Stimulated activated naive B cell treated with anti-CD40 and anti-IgM and Interleukin-4, amounts not matched to agents 10 μg/mL and 1 μg/mL and 100 μg/mL, for 72 hours (primary cell): ENCODE measurements around the gene RGS6.

Experiments used
- ATAC-seq, 2 donors: fragments of 150-1000 bp; cut with Tn5 transposase; replicated peaks; 2 replicates each; pipeline ENCODE4 v1.10.0; 2021; ENCODE audit warnings: moderate library complexity in 1 of 2
- DNase-seq: peaks from one replicate; pipeline ENCODE4 v3.0.0; 2021
- H3K27ac Mint-ChIP-seq: one replicate; pipeline ENCODE4 v1.8.0; 2022; ENCODE audit warnings: mild to moderate bottlenecking, mixed read lengths
- H3K27me3 Mint-ChIP-seq, 2 donors: one replicate each; pipeline ENCODE4 v1.8.0; 2022; ENCODE audit warnings: mixed read lengths in 2 of 2
- H3K36me3 Mint-ChIP-seq, 2 donors: one replicate each; pipeline ENCODE4 v1.8.0; 2022; ENCODE audit warnings: mixed read lengths in 2 of 2, mild to moderate bottlenecking in 1 of 2
- H3K4me1 Mint-ChIP-seq, 2 donors: one replicate each; pipeline ENCODE4 v1.8.0; 2022; ENCODE audit warnings: mixed read lengths in 2 of 2, mild to moderate bottlenecking in 1 of 2
- H3K4me3 Mint-ChIP-seq, 2 donors: one replicate each; pipeline ENCODE4 v1.8.0; 2022; ENCODE audit warnings: mild to moderate bottlenecking in 2 of 2, mixed read lengths in 2 of 2, moderate library complexity in 1 of 2
- H3K9me3 Mint-ChIP-seq, 2 donors: one replicate each; pipeline ENCODE4 v1.8.0; 2022; ENCODE audit warnings: mixed read lengths in 2 of 2, mild to moderate bottlenecking in 1 of 2

RGS6 gene

DNA sequence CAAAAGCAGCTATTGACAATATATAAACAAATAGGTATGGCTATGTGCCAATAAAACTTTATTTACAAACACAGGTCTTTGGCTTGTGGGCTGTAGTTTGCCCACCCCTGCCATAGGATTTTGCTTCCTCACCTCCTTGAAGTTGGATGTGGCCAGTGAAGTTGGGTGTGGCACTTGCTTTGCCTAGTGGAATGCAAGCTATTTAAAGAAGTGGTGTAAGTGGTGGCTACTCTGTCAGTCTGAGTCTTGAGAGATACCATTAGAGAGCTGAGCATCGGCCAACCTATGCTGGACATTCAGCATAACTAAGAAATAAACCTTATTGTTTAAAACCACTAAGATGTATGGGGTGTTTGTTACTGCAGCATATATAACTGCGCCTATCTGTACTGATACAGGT, 321.3 kb downstream of the RGS6 start:
- no peak overlapping the region for H3K4me3 Mint-ChIP-seq
- H3K9me3 Mint-ChIP-seq: peaks cover 4 to 6% of the 10 kb centered on the region in 2 donors
- H3K4me1 Mint-ChIP-seq: no peaks in the 10 kb centered on the region
- DNase-seq (no peak), ATAC-seq (no peak)
- no peaks in the 10 kb centered on the region for H3K36me3 Mint-ChIP-seq
- peaks cover 17 to 50% of the 10 kb centered on the region in 2 donors for H3K27me3 Mint-ChIP-seq
- no peak overlapping the region for H3K27ac Mint-ChIP-seq

DNA sequence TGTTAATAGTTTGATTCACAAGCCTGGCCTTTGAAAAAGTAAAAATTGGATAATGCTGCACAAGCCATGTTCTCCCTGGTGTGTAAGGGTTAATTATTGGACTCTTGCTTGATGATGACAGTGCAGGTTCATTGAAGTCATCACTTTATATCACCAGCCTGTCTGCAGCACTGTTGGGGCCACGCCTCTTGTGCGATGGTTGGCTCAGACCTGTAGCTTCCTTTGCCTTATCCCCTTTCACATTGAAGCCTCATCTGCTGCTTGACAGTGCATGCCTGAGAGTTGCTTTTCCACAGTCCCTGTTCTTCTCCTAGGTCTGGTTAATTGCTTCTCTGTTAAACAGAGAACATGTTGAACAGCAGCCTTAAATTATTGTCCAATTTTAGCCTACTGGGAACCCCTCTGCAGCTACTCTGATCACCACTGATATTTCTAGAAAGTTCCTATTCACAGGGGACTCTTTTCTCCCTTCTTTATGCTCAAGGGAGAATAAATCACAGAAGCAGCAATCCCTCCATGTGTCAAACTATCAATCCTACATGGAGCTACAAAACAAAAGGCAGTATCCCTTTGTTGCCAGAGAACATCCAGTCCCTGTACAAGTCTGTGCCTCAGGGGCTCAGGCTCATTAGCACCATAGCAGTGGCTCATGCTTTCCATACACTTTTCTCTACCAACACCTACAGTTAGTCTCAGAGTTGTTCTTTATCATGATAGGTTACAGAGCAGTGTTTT, 322.1 kb downstream of the RGS6 start:
- no peaks in the 10 kb centered on the region for H3K36me3 Mint-ChIP-seq
- no peak for DNase-seq
- H3K9me3 Mint-ChIP-seq: peaks cover 3 to 6% of the 10 kb centered on the region in 2 donors
- H3K4me1 Mint-ChIP-seq: no peaks in the 10 kb centered on the region
- H3K4me3 Mint-ChIP-seq: no peak overlapping the region
- no peak overlapping the region for H3K27ac Mint-ChIP-seq
- no peak for ATAC-seq
- H3K27me3 Mint-ChIP-seq: peaks cover 11 to 44% of the 10 kb centered on the region in 2 donors

DNA sequence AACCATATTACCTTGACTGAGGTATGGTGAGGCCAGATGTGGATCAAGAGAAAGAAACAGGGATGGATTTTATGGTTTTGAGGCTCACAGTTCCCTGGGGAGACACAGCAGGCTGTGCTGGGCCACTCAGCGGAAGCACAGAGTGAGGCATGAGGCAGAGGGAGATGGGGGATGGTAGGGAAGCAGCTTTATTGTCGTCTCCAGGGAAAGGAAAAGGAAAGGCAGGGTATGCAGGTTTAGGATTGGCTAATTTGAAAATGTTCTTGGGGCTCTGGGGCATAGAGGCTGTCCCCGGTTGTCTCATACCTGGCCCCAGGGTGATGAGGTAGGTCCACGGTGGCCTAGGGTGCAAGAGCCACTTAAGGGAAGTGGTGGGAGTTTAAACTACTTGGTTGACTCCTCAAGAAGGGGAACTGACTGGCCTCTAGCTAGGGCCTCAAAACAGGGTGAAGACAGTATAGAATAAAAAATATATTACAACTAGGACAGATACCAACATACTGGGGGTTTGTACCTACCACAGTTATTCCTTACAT, 322.8 kb downstream of the RGS6 start:
- Mint-ChIP-seq H3K4me3 (no peak overlapping the region), H3K36me3 (no peaks in the 10 kb centered on the region), H3K27me3 (peaks cover 8 to 40% of the 10 kb centered on the region in 2 donors), H3K4me1 (no peaks in the 10 kb centered on the region), H3K9me3 (peaks cover 0 to 4% of the 10 kb centered on the region in 2 donors), H3K27ac (no peak overlapping the region)
- ATAC-seq (peak; percentile 27 to 41), DNase-seq (no peak)

DNA sequence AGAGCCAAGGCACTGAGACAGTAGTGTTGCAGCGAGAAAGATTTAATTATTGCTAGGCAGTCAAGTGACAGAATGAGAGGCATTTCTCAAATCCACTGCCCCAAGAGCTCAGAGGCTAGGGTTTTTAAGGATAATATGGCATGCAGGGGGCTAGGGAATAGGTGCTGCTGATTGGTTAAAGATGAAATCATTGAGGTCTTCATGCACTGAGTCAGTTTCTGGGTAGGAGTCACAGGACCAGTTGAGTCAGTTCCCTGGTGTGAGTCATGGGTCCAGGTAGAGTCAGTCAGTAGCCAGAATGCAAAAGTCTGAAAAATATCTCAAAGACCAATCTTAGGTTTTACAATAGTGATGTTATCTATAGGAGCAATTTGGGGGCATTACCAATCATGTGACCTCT, 323.8 kb downstream of the RGS6 start:
- H3K9me3 Mint-ChIP-seq: peaks cover 0 to 5% of the 10 kb centered on the region in 2 donors
- no peaks in the 10 kb centered on the region for H3K4me1 Mint-ChIP-seq
- ATAC-seq (no peak), DNase-seq (no peak)
- H3K36me3 Mint-ChIP-seq: no peaks in the 10 kb centered on the region
- no peak overlapping the region for H3K4me3 Mint-ChIP-seq
- no peak overlapping the region for H3K27ac Mint-ChIP-seq
- H3K27me3 Mint-ChIP-seq: peaks cover 14 to 42% of the 10 kb centered on the region in 2 donors

DNA sequence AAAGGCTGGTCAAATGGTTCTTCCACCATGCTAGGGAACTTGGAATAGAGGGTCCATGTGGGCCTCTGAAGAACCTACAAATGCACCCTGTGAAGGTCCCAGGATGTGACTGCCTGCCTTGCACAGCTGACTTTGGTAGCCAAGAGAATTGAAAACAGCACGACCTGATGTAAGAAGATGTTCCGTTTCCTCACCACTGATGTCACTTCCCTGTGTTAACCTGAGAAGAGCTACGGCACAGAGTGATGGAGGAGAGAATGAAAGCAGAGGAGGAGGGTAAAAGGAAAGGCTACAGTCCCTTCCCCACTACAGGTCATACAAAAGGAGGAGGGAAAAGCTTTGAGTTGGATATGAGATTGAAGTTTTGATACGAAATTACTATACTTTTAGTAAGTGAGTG, 328.8 kb downstream of the RGS6 start:
- no peak overlapping the region for H3K27ac Mint-ChIP-seq
- no peaks in the 10 kb centered on the region for H3K4me1 Mint-ChIP-seq
- peaks cover 0 to 4% of the 10 kb centered on the region in 2 donors for H3K9me3 Mint-ChIP-seq
- ATAC-seq (no peak), DNase-seq (no peak)
- H3K36me3 Mint-ChIP-seq: no peaks in the 10 kb centered on the region
- H3K4me3 Mint-ChIP-seq: no peak overlapping the region
- H3K27me3 Mint-ChIP-seq: peaks cover 14 to 40% of the 10 kb centered on the region in 2 donors

DNA sequence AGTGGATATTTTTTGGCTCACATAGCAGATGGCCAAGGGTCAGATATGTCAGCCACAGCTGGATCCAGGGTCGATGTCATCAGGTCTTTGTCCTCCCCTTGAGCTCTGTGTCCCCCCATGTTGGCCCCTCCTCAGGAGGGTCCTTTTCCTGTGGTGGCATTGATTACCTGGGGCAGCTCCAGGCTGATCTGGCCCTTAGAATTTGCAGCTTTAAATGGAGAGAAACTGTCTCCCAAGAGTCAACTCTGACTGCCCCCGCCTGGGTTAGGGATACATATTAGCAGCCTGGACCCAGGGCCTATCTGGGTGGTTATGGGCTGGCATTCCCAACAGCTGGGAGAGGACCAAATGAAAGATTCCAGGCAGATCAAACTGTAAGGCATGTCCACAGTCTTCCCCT, 330.5 kb downstream of the RGS6 start:
- ATAC-seq (no peak), DNase-seq (no peak)
- peaks cover 21 to 37% of the 10 kb centered on the region in 2 donors for H3K27me3 Mint-ChIP-seq
- no peaks in the 10 kb centered on the region for H3K4me1 Mint-ChIP-seq
- H3K9me3 Mint-ChIP-seq: peaks cover 0 to 3% of the 10 kb centered on the region in 2 donors
- no peak overlapping the region for H3K27ac Mint-ChIP-seq
- no peaks in the 10 kb centered on the region for H3K36me3 Mint-ChIP-seq
- H3K4me3 Mint-ChIP-seq: no peak overlapping the region

DNA sequence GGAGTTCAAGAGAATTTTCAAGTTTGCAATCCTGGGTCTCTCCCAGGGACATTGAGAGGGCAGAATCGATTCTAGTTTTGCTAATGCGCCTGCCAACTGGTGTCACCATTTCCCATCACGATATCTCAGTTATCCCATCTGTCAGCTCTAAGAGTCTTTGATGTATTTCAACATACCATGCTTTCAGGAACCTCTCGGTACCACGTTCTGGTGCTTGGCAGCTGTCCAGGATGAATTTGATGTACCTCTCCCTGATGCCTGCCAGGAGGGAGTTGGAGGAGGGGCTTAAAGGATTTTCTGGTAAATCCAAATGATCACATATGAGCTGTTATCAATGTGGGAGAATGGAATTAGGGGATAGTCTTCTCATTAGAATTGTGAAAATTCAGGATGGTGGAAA, 332.5 kb downstream of the RGS6 start:
- ATAC-seq (no peak), DNase-seq (no peak)
- Mint-ChIP-seq H3K27ac (no peak overlapping the region), H3K4me1 (no peaks in the 10 kb centered on the region), H3K9me3 (peaks cover 0 to 3% of the 10 kb centered on the region in 2 donors), H3K4me3 (no peak overlapping the region), H3K36me3 (no peaks in the 10 kb centered on the region), H3K27me3 (peaks cover 34 to 37% of the 10 kb centered on the region in 2 donors)

DNA sequence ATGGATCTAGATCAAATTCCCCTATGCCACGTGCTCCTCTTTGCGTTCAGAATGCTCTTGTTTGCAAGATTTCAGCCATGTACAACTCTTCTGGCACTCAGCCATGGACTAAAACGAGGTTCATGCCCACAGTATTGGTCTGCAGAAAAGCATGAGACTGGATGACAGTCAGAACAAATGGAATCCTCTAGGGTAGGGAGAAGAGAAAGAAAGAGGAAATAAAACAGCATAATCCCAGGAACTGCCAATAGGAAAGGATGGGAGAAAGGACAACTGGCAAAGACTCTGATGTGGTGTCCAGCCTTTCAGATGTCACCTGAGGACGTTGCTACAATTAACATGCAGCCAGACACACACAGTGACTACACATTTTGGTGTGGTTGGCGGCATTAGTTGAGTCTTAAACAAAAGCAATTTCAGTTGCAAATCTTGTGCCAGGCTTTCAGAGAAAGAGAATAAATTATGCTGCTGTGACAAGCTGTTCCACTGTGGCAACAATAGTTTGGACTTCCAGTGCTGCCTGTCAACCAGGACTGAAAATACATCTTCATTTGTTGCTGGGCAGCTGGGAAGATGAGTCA, 338.0 kb downstream of the RGS6 start:
- peaks cover 1 to 2% of the 10 kb centered on the region in 2 donors for H3K4me1 Mint-ChIP-seq
- no peak for DNase-seq
- no peak overlapping the region for H3K27ac Mint-ChIP-seq
- H3K9me3 Mint-ChIP-seq: peaks cover 3 to 4% of the 10 kb centered on the region in 2 donors
- H3K4me3 Mint-ChIP-seq: no peak overlapping the region
- peaks cover 0 to 4% of the 10 kb centered on the region in 2 donors for H3K36me3 Mint-ChIP-seq
- ATAC-seq: no peak
- H3K27me3 Mint-ChIP-seq: peaks cover 37 to 45% of the 10 kb centered on the region in 2 donors

DNA sequence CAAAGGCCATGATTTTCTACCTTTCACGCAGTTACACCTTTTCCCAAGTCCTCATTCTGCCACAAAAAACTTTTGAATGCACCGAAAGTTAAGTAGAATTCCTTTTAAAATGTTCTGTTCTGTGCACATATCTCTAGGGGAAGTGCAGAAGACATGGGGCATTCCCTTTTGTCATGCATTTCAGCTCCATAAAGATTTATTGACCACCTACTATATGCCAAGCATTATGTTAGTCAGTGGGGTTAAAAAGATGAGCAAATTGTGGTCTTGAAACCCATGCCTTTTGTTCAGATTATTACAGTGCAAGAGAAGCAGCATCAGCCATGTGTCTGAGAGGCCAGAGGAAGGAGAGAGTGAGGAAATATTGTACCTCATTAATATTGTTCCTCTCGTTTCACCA, 338.5 kb downstream of the RGS6 start:
- Mint-ChIP-seq H3K27ac (no peak overlapping the region), H3K4me1 (peaks cover 6% of the 10 kb centered on the region in 2 donors), H3K36me3 (peaks cover 0 to 4% of the 10 kb centered on the region in 2 donors), H3K4me3 (no peak overlapping the region), H3K27me3 (peaks cover 32 to 39% of the 10 kb centered on the region in 2 donors), H3K9me3 (peaks cover 3 to 5% of the 10 kb centered on the region in 2 donors)
- DNase-seq: no peak
- ATAC-seq: no peak

DNA sequence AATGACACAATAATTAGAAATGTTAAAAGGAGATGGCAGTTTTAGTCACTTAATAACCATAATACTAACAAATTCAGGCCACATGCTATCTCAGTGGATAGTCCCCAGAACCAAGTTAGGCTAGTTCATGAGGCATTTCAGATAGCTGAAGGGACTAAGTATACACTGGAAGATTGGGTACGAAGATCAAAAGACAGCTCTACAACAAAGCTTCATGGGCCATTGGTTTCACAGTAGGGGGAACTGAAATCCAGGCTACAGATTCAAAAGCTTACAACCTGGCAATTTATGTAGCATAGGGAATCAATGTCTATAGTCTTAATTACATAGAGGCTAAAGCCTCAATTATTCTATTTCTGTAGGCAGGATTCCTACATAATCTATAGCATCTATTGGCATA, 343.0 kb downstream of the RGS6 start:
- ATAC-seq (peak; percentile 63 to 69), DNase-seq (no peak)
- Mint-ChIP-seq H3K27ac (no peak overlapping the region), H3K4me3 (no peak overlapping the region), H3K27me3 (peaks cover 13 to 26% of the 10 kb centered on the region in 2 donors), H3K36me3 (peaks cover 0 to under 1% of the 10 kb centered on the region in 2 donors), H3K4me1 (peaks cover 5 to 12% of the 10 kb centered on the region in 2 donors), H3K9me3 (peaks cover 4 to 5% of the 10 kb centered on the region in 2 donors)

DNA sequence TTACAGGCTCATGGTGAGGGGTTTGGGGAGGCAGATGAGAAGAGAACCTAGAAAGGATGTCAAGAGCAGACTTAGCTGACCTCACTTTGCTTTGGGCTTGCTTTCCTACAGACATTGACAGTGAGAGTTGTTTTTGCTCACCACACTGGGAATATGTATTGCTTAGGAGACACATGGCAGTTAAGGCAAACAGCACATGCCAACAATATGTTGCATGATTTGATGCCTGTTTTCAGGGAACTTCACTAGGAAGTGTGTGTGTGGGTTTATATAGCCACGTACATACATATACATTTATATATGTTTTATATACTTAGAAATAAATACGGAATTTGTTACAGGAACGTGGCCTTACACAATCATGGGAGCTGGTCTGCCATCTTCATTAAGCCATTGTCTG, 346.1 kb downstream of the RGS6 start:
- ATAC-seq: no peak
- no peak for DNase-seq
- H3K27me3 Mint-ChIP-seq: peaks cover 5 to 17% of the 10 kb centered on the region in 2 donors
- no peaks in the 10 kb centered on the region for H3K36me3 Mint-ChIP-seq
- peaks cover 4 to 6% of the 10 kb centered on the region in 2 donors for H3K9me3 Mint-ChIP-seq
- peaks cover 5 to 12% of the 10 kb centered on the region in 2 donors for H3K4me1 Mint-ChIP-seq
- no peak overlapping the region for H3K27ac Mint-ChIP-seq
- H3K4me3 Mint-ChIP-seq: no peak overlapping the region

DNA sequence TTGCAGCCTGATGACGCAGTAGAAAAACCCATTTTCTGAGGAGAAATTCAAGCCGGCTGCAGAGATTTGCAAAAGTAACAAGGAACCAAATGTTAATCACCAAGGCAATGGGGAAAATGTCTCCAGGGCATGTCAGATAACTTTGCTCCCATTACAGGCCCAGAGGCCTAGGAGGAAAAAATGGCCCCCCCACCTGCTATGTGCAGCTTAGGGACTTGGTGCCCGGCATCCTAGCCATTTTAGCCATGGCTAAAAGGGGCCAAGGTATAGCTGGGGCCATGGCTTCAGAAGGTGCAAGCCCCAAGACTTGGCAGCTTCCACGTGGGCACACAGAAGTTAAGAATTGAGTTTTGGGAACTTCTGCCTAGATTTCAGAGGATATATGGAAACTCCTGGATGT, 351.9 kb downstream of the RGS6 start:
- Mint-ChIP-seq H3K36me3 (peaks cover 0 to 5% of the 10 kb centered on the region in 2 donors), H3K9me3 (peaks cover 18 to 19% of the 10 kb centered on the region in 2 donors), H3K4me3 (no peak overlapping the region), H3K4me1 (no peaks in the 10 kb centered on the region), H3K27ac (no peak overlapping the region), H3K27me3 (peaks cover 11 to 21% of the 10 kb centered on the region in 2 donors)
- DNase-seq: no peak
- ATAC-seq: no peak

DNA sequence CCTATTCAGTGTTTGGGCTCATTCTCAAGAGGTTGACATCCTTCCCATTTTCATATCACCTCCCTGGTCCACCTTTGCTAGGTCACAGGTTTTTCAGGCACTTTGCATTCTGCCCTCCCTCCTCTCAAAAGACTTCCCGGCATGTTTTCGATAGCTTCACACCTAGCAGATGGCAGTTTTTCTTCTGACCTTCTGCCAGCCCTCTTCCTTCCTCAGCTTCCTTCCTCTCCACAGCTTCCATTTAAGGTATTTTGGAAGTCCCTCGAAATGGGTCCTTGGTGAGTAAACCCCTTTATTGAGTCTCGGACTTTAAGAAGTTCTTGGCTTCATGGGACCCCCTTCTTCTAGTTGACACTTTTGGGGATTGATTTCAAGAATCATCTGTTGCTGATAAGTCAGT, 358.0 kb downstream of the RGS6 start:
- Mint-ChIP-seq H3K9me3 (peaks cover 9 to 11% of the 10 kb centered on the region in 2 donors), H3K27ac (no peak overlapping the region), H3K4me3 (no peak overlapping the region), H3K4me1 (no peaks in the 10 kb centered on the region), H3K27me3 (peaks cover 28 to 39% of the 10 kb centered on the region in 2 donors), H3K36me3 (no peaks in the 10 kb centered on the region)
- DNase-seq (no peak), ATAC-seq (no peak)

DNA sequence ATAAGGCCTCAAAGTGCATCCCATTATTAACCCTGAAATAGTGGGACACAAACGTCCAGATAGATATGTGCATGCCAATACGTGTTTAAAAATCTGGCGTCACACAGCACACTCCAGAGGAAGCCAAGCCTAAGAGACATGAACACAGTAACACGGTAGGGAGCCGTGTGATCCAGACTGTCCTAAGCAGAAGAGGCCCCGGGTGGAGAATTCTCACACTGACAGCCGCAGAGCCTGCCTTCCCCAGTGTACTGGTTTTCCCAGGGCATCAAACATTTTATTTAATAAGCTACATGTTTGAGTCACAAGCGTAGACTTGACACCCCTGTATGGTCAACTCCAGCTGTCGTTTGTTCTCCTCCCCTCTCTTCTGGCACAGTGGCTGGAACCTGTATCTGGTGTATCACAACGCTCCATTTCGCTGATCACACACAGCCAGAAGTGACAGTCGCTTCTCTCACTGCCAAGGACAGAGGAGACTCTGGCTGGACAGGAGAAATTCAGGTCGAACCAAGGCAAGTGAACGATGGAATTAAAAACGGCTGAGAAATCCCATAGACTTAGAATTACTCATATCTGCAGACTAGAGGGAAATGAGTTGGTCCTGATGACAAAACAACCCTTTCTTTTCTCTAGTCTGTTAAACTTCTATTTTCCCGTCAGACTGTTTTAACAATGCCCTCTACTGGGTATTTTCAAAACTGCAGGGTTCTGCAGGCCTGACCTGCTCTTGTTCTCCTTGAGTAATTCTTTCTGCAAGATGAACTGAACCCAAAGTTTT, 359.9 kb downstream of the RGS6 start:
- Mint-ChIP-seq H3K27ac (no peak overlapping the region), H3K4me3 (no peak overlapping the region), H3K4me1 (no peaks in the 10 kb centered on the region), H3K27me3 (peaks cover 28 to 39% of the 10 kb centered on the region in 2 donors), H3K9me3 (peaks cover 0 to 4% of the 10 kb centered on the region in 2 donors), H3K36me3 (no peaks in the 10 kb centered on the region)
- DNase-seq (peak; percentile 10), ATAC-seq (peak; percentile 63 to 76)
